T-helper 1 cell (primary cell): ENCODE measurements around the gene MS4A15.
"Not testable (repeated sequence)": the region's sequence is repeated elsewhere in the genome, so short reads cannot be mapped to it uniquely, and the experiment has no call there.

ENCODE experiments used
- DNase-seq, 5 donors: peaks; one replicate each; pipeline ENCODE4 v3.0.0-alpha.2; 2012 to 2020

Gene MS4A15

GRCh38 chr11:60810151-60810550 is 53.5 kb downstream of the MS4A15 start:
- no peak for DNase-seq

- DNase-seq = no peak
Measured at GRCh38 chr11:60810569-60810968, 53.9 kb downstream of the MS4A15 start.

GRCh38 chr11:60813324-60813723 is 56.7 kb downstream of the MS4A15 start:
- DNase-seq = no peak

GRCh38 chr11:60814112-60814511 is 57.4 kb downstream of the MS4A15 start:
- no peak for DNase-seq

GRCh38 chr11:60816590-60817157 is 60.0 kb downstream of the MS4A15 start:
- DNase-seq = no peak

- no peak for DNase-seq
Measured at GRCh38 chr11:60818057-60818456, 61.4 kb downstream of the MS4A15 start.

- DNase-seq = no peak
Measured at GRCh38 chr11:60821827-60822599, 65.3 kb downstream of the MS4A15 start.

GRCh38 chr11:60823745-60824306 is 67.2 kb downstream of the MS4A15 start:
- DNase-seq = not testable (repeated sequence)

- no peak for DNase-seq
Measured at GRCh38 chr11:60825118-60825517, 68.5 kb downstream of the MS4A15 start.

- no peak for DNase-seq
Measured at GRCh38 chr11:60825790-60826189, 69.1 kb downstream of the MS4A15 start.
